Calu3 (cell line): Measurements from ENCODE around the gene CAPN7. TPM values are rescaled to one million over a fixed set of nuclear protein-coding genes. Genes with fewer than 3 reads are reported as not detected.

Experiments
- BruUV-seq: library from RNA; stranded (reverse); fragments of 400-500 nt; replicated peaks from 2 replicates; lab custom pipeline; 2021; lab: Mats Ljungman, UMichigan
- CTCF ChIA-PET: fragments of 300-600 bp; sonication (Branson Sonifier 250); formaldehyde crosslinking; loops from one replicate; lab custom pipeline; 2022; ENCODE audit warnings: antibody characterized with exemption; lab: Charles Lee
- DNase-seq: peaks from one replicate; pipeline ENCODE4 v3.0.0; 2022
- H3K27ac Mint-ChIP-seq: one replicate; pipeline ENCODE4 v1.8.0; 2022; ENCODE audit warnings: mixed read lengths; ENCODE audit not compliant: unreplicated experiment
- H3K27me3 Mint-ChIP-seq: one replicate; pipeline ENCODE4 v1.8.0; 2022; ENCODE audit warnings: mixed read lengths; ENCODE audit not compliant: unreplicated experiment
- H3K36me3 Mint-ChIP-seq: one replicate; pipeline ENCODE4 v1.8.0; 2022; ENCODE audit warnings: mild to moderate bottlenecking, moderate library complexity, mixed read lengths; ENCODE audit not compliant: insufficient read depth, unreplicated experiment
- H3K4me1 Mint-ChIP-seq: one replicate; pipeline ENCODE4 v1.8.0; 2022; ENCODE audit warnings: mild to moderate bottlenecking, low read depth, mixed read lengths; ENCODE audit not compliant: unreplicated experiment
- H3K4me3 Mint-ChIP-seq: one replicate; pipeline ENCODE4 v1.8.0; 2022; ENCODE audit warnings: mild to moderate bottlenecking, low read depth, moderate library complexity, mixed read lengths; ENCODE audit not compliant: unreplicated experiment
- H3K9me3 Mint-ChIP-seq: one replicate; pipeline ENCODE4 v1.8.0; 2022; ENCODE audit warnings: low read depth, mixed read lengths; ENCODE audit not compliant: unreplicated experiment
- CTCF ChIP-seq: fragments of 200-600 bp; IDR thresholded peaks from one replicate; pipeline ENCODE4 v1.8.0; 2022; ENCODE audit warnings: antibody characterized with exemption; ENCODE audit not compliant: unreplicated experiment
- intact Hi-C: fragments of 100-400 bp; cut with micrococcal nuclease; formaldehyde crosslinking; loops from one replicate; pipeline ENCODE4 v1.10.0; 2022; ENCODE audit not compliant: unreplicated experiment
- total RNA-seq: library from RNA; stranded (reverse); gene quantifications from 2 replicates; pipeline ENCODE4 v1.2.3, GENCODE V29; 2022

CAPN7 gene
- total RNA-seq, 1 experiment from 2014 or later: 24.1 TPM

GRCh38 chr3:15298504-15298903, 92.5 kb downstream of the CAPN7 start:
- TF ChIP-seq CTCF: no peak
- H3K4me3 Mint-ChIP-seq: no peak overlapping the region
- no peaks in the 10 kb centered on the region for H3K4me1 Mint-ChIP-seq
- no peaks in the 10 kb centered on the region for H3K36me3 Mint-ChIP-seq
- CTCF ChIA-PET: no interaction called here
- no peaks in the 10 kb centered on the region for H3K27me3 Mint-ChIP-seq
- no peak for DNase-seq
- no TSS peak for BruUV-seq
- intact Hi-C loops: no loop called here
- H3K27ac Mint-ChIP-seq: no peak overlapping the region
- H3K9me3 Mint-ChIP-seq: no peaks in the 10 kb centered on the region

- intact Hi-C loops: no loop called here
- no peak for TF ChIP-seq CTCF
- BruUV-seq: no TSS peak
- Mint-ChIP-seq H3K4me1 (no peaks in the 10 kb centered on the region), H3K27me3 (no peaks in the 10 kb centered on the region), H3K36me3 (no peaks in the 10 kb centered on the region), H3K4me3 (no peak overlapping the region), H3K9me3 (no peaks in the 10 kb centered on the region), H3K27ac (no peak overlapping the region)
- CTCF ChIA-PET: interaction anchor here (0.7 kb wide), 1 partner anchor 32 kb away, joined by 7 read pairs; no protein-coding TSS in a partner anchor
- DNase-seq: no peak
Observed at GRCh38 chr3:15299036-15299435, 93.0 kb downstream of the CAPN7 start.

- no peak for TF ChIP-seq CTCF
- Mint-ChIP-seq H3K4me1 (peaks cover 5% of the 10 kb centered on the region), H3K27me3 (no peaks in the 10 kb centered on the region), H3K9me3 (no peaks in the 10 kb centered on the region), H3K27ac (no peak overlapping the region), H3K4me3 (no peak overlapping the region), H3K36me3 (no peaks in the 10 kb centered on the region)
- CTCF ChIA-PET: interaction anchor here (0.8 kb wide), 1 partner anchor 40 kb away, joined by 3 read pairs; no protein-coding TSS in a partner anchor
- peak; percentile 22 for DNase-seq
- no TSS peak for BruUV-seq
- intact Hi-C loops: no loop called here
Observed at GRCh38 chr3:15300323-15301078, 94.5 kb downstream of the CAPN7 start.

- no peak for DNase-seq
- no peaks in the 10 kb centered on the region for H3K9me3 Mint-ChIP-seq
- H3K27me3 Mint-ChIP-seq: no peaks in the 10 kb centered on the region
- TF ChIP-seq CTCF: no peak
- no peaks in the 10 kb centered on the region for H3K36me3 Mint-ChIP-seq
- intact Hi-C loops: no loop called here
- no peak overlapping the region for H3K4me3 Mint-ChIP-seq
- H3K4me1 Mint-ChIP-seq: peaks cover 8% of the 10 kb centered on the region
- CTCF ChIA-PET: no interaction called here
- no peak overlapping the region for H3K27ac Mint-ChIP-seq
- no TSS peak for BruUV-seq
Observed at GRCh38 chr3:15301761-15302160, 95.7 kb downstream of the CAPN7 start.

Other genes with a start within 250 kb of the CAPN7 start
- 51.8 and 56.6 TPM in 2 replicates for gene MRPS25, start 140.9 kb upstream of the CAPN7 start, total RNA-seq
- 18.9 and 21.2 TPM in 2 replicates for gene RBSN, start 107.1 kb upstream of the CAPN7 start, total RNA-seq
- gene SH3BP5, start 126.3 kb downstream of the CAPN7 start, total RNA-seq: 4.0 and 4.2 TPM in 2 replicates
- gene METTL6, start 221.3 kb downstream of the CAPN7 start, total RNA-seq: 22.5 and 23.0 TPM in 2 replicates
- gene EAF1, start 221.4 kb downstream of the CAPN7 start, total RNA-seq: 23.9 and 24.3 TPM in 2 replicates